Right hindlimb (tissue), 1 donor: ENCODE results near the gene DISP3.
A peak's percentile ranks its signal among the peaks of the same experiment; 100 is the strongest.

Experiments
- DNase-seq: peaks from one replicate; pipeline ENCODE4 v3.0.0-alpha.2; 2018

Gene DISP3

DNA sequence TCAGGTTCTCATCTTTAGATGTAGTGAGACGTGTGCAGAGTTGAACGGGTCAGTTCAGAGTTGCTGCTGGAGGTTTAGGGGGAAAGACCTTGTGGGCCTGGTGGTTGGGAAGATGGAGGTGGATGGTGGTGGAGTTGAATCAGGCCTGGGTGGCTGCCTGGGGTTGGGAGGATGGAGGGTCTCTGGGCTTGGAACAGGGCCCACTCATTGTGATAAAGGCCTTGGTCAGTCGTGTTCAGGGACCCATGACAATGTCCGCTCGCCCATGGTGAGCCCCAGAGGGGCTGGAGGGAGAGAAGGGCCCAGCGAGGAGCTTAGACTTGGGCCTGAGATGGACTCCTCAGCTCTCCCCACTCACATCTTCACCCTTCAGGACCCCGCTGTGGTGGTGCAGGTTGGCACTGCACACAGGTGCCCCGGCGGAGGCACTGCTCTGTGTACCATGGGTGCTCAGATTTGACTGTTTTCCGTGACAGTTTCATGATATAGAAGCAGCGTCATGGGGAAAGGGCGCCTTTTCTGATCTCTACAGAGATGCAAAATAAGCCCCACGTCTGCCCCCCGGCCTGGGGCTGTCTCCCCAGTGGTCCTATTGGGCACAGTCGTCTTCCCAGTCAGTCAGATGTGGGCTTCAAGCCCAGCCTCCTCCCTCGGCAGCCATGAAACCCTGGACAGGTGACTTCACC lies 39.2 kb downstream of the DISP3 start:
- no peak for DNase-seq

- DNase-seq, result no peak
Measured at GRCh38 chr1:11518791-11519628, 40.1 kb downstream of the DISP3 start.

DNA sequence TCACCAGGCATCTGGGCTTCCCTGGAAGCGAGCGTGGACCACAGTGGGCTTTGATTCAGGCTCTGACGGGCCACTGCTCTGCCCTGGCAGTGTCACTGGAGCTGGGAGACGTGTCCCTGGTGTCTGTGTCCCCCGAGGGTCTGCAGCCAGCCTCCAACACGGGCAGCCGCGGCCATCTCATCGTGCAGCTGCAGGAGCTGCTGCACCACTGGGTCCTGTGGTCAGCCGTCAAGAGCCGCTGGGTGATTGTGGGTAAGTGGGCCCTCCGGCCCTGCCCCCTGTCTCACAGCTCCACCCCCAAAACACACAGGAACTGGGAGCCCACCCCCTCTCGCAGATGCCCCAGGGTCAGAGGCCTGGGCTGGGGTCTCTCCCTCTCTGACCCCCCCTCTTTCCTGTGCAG lies 40.7 kb downstream of the DISP3 start:
- DNase-seq, result no peak

- no peak for DNase-seq
Measured at GRCh38 chr1:11520531-11521233, 41.7 kb downstream of the DISP3 start.

GRCh38 chr1:11521582-11522399 lies 42.8 kb downstream of the DISP3 start:
- DNase-seq, result no peak

DNA sequence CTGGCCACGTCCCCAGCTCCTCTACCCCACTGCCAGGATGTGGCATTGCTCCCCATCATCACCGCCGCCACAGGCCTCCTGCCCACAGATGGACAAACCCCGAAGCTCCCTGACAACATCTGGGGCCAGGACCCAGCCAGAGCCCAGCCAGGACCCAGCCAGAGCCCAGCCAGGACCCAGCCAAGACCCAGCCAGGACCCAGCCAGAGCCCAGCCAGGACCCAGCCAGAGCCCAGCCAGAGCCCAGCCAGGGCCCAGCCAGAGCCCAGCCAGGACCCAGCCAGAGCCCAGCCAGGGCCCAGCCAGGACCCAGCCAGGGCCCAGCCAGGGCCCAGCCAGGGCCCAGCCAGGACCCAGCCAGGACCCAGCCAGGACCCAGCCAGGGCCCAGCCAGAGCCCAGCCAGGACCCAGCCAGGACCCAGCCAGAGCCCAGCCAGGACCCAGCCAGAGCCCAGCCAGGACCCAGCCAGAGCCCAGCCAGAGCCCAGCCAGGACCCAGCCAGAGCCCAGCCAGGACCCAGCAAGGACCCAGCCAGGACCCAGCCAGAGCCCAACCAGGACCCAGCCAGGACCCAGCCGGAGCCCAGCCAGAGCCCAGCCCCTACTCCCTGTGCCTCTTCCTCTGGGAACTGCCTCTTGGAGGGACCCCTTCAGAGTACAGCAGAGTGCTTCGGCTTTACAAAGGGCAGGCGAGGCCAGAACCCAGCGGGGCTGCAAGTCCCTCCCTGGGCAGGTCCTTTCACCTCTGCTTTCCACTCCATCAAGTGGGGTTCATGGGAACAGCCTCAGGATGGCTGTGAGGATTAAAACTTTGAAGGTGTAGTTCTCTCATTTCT lies 43.7 kb downstream of the DISP3 start:
- no peak for DNase-seq

- DNase-seq, result no peak
Measured at GRCh38 chr1:11523261-11523660, 44.3 kb downstream of the DISP3 start.

GRCh38 chr1:11523746-11524464 lies 45.0 kb downstream of the DISP3 start:
- DNase-seq, result no peak

- DNase-seq, result no peak
Measured at GRCh38 chr1:11524465-11525150, 45.7 kb downstream of the DISP3 start.

- DNase-seq, result no peak
Measured at GRCh38 chr1:11525151-11525505, 46.2 kb downstream of the DISP3 start.

DNA sequence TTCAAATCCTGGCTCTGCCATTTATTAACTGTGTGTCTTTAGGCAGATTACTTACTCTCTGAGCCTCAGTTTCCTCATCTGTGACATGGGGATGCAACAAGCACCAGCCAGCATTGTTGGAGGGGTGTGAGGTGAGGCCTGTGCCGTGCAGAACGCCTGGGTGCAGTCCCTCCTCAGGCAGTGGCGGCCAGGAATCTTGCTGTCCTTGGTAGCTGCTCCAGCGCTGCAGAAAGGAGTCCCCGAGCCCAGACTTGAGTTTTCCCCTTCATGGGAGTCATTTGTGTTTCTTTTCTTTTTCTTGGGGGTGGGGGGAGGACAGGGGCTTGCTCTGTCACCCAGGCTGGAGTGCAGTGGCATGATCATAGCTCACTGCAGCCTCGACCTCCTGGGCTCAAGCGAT lies 46.6 kb downstream of the DISP3 start:
- no peak for DNase-seq

DNA sequence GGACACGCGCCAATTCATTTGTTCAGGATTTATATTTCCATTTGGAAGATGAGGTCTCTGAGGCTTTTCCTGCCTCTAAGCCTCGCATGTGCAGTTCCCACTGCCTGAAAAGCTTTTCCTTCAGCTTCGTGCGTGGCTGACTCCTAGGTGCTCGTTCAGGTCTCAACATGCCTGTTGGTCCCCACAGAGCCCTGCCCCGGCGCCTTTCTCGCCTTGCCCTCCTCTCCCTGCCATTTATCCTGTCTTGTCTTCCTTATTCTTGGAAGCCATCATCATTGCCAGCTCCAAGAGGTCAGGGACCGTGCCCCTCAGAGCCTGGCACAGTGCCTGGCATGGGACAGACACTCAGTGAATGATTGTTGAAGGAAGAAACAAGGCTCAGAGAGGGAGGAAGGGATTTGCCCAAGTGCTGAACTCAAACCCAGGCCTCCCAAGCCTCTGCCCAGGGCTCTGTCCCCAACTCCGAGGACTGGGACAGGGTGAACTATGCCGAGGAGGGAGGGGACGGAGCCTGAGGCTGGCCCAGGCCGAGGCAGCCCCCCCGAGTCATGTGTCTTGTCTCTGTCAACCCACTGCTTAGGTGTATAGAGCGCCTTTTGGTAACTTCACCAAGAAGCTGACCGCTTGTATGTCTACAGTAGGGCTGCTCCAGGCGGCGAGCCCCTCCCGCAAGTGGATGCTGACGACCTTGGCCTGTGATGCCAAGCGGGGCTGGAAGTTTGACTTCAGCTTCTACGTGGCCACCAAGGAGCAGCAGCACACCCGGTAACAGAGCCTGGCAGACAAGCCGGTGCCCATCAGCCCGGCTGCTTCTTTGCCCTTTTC lies 47.3 kb downstream of the DISP3 start:
- DNase-seq, result no peak

GRCh38 chr1:11527541-11528452 lies 48.8 kb downstream of the DISP3 start:
- DNase-seq, result no peak

DNA sequence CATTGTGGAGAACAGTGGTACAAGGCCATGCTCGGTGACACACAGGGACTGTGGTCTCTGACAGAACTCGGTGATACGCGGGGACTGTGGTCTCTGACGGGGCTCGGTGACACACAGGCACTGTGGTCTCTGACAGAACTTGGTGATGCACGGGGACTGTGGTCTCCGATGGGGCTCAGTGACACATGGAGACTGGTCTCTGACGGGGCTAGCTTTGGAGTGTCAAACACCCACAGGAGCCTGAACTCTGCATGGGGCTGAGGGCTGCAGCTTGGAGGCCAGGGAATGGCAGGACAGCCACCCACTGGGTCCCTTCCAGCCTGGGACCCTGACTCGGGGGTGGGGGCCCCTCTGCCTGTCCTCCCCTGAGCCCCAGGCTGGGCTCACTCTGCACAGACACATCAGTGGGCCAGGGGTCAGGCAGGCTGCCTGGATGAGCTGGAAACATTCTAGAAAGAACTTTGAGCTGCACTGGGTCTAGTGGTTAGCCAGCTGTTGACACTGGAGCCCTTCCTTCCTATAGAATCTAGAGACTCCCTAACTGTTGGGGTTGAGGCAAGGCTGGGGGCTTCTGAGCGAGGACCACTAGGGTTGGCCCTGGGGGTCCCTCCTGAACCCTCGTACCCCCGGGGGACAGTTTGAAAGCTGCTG lies 49.8 kb downstream of the DISP3 start:
- no peak for DNase-seq

DNA sequence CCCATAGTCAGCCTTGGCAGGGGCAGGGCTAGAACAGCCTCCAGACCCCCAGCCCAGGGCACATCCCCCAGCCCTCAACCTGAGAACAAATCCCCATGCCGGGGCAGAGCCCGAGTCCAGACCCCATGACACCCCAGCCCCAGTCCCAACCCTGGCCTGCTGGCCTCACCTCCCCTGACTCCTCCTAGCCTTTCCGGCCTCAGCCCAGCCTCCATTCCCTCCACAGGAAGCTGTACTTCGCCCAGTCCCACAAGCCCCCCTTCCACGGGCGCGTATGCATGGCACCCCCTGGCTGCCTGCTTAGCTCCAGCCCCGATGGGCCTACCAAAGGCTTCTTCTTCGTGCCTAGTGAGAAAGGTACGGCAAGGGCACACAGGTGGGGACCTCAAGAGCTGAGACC lies 50.4 kb downstream of the DISP3 start:
- DNase-seq, result no peak

GRCh38 chr1:11529763-11530730 lies 51.1 kb downstream of the DISP3 start:
- DNase-seq, result peak; percentile 5
